Measurements from ENCODE around the gene GPR155. TPM values are rescaled to one million over a fixed set of nuclear protein-coding genes. Genes with fewer than 3 reads are reported as not detected.

The GPR155 gene
- total RNA-seq, 1 donor from 2014 or later = 0.99 TPM

Other genes with a start within 250 kb of the GPR155 start
- 45.0 and 70.4 TPM in 2 replicates for gene OLA1, start 238.5 kb downstream of the GPR155 start, total RNA-seq
- gene SP9, start 152.1 kb downstream of the GPR155 start, total RNA-seq = not detected in 2 replicates
- 11.6 and 13.7 TPM in 2 replicates for gene SCRN3, start 91.3 kb downstream of the GPR155 start, total RNA-seq
- gene WIPF1, start 110.8 kb upstream of the GPR155 start, total RNA-seq = 7.3 and 8.1 TPM in 2 replicates